Adrenal gland (tissue), 5 donors: Measurements from ENCODE around the gene GNG2.
A peak's percentile ranks its signal among the peaks of the same experiment; 100 is the strongest.

Source experiments
- POLR2A ChIP-seq, 2 donors: fragments of 450-650 bp; IDR thresholded peaks; one replicate each; pipeline ENCODE4 v1.6.1; 2017; ENCODE audit warnings: antibody characterized with exemption in 2 of 2, mild to moderate bottlenecking in 2 of 2, moderate library complexity in 1 of 2
- TF ChIP-seq, protein P1 (sequence below), 6 experiments: fragments of 450-650 bp in 4 of 6; fragments of 200-600 bp in 2 of 6; sonication (generic) in 1 of 6; IDR thresholded peaks; 1 replicate in 5 of 6; 2 replicates in 1 of 6; pipeline versions ENCODE4 v1.5.1 to v1.8.0; 2016 to 2021; ENCODE audit warnings: antibody characterized with exemption in 6 of 6, mild to moderate bottlenecking in 2 of 6, moderate library complexity in 1 of 6
- donor health status: DM: no; HTN: no; CAD: no.

GRCh38 chr14:51855234-51855633 is 5.2 kb upstream of the GNG2 start:
- TF ChIP-seq, protein P1, sequence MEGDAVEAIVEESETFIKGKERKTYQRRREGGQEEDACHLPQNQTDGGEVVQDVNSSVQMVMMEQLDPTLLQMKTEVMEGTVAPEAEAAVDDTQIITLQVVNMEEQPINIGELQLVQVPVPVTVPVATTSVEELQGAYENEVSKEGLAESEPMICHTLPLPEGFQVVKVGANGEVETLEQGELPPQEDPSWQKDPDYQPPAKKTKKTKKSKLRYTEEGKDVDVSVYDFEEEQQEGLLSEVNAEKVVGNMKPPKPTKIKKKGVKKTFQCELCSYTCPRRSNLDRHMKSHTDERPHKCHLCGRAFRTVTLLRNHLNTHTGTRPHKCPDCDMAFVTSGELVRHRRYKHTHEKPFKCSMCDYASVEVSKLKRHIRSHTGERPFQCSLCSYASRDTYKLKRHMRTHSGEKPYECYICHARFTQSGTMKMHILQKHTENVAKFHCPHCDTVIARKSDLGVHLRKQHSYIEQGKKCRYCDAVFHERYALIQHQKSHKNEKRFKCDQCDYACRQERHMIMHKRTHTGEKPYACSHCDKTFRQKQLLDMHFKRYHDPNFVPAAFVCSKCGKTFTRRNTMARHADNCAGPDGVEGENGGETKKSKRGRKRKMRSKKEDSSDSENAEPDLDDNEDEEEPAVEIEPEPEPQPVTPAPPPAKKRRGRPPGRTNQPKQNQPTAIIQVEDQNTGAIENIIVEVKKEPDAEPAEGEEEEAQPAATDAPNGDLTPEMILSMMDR (IDR thresholded peaks at IDR 0.05) = no peak
- TF ChIP-seq POLR2A (IDR thresholded peaks at IDR 0.05) = peak in 1 of 2 donors; percentile 9
